Uterus (tissue), 2 donors: ENCODE data around the gene SLC16A12.

ENCODE experiments used
- CTCF ChIP-seq, 4 experiments: fragments of 200-600 bp in 2 of 4; fragments of 450-650 bp in 2 of 4; sonication (generic) in 2 of 4; IDR thresholded peaks; one replicate each; pipeline ENCODE4 v1.5.1; 2016 to 2019; ENCODE audit warnings: antibody characterized with exemption in 4 of 4, mild to moderate bottlenecking in 2 of 4, moderate library complexity in 1 of 4
- POLR2A ChIP-seq, 2 donors: fragments of 450-650 bp; IDR thresholded peaks; one replicate each; pipeline ENCODE4 v1.6.1; 2016; ENCODE audit warnings: antibody characterized with exemption in 2 of 2, mild to moderate bottlenecking in 1 of 2, moderate library complexity in 1 of 2

DNA sequence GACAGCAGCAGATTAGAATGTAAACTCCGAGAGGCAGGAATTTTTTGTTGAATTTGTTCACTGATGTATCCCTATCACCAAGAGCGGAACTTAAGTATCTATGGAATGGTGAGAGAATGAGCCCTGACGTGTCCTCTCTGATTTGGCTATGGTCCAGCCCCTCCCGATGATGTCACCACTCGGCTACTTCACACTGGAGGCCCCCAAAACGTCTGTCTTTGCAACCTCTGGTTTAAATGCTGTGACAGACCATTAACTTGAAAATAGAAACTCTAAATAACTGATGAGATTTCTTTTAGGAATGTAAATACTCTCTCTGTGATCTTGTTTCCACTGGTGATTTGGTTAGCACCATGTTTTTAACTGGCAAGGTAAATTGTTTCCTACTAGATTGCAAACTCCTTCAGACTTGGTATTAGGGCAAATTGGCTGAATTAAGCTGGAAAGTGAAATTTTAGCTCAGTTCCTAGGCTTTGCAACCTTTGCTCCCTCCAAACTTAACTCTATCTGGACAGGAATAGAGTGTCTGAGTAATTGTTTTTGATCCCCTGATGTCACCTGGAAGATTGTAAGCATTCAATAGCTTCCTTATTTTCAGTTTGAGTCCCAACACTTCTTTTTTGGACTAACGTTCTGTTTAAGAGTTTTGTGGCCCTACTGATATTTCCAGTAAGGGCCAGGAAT lies 19.1 kb downstream of the SLC16A12 start:
- no peak for TF ChIP-seq CTCF (IDR thresholded peaks at IDR 0.05)
- no peak for TF ChIP-seq POLR2A (IDR thresholded peaks at IDR 0.05)
